GM12878 (cell line): ENCODE results near the gene ABCC9. TPM values are rescaled to one million over a fixed set of nuclear protein-coding genes. Genes with fewer than 3 reads are reported as not detected.

Source experiments
- ATAC-seq: fragments of 200-7000 bp; cut with Tn5 transposase; 3 replicates; pipeline ENCODE4 v1.9.1; 2020; ENCODE audit warnings: mild to moderate bottlenecking, moderate library complexity
- BruUV-seq: library from RNA; stranded (reverse); fragments of 400-500 nt; replicated peaks from 2 replicates; lab custom pipeline; 2021; lab: Mats Ljungman, UMichigan
- CTCF ChIA-PET: fragments of 300-600 bp; sonication (Branson Sonifier 250); formaldehyde crosslinking; extraction: SDS; loops from one replicate; lab custom pipeline; 2021; ENCODE audit warnings: inconsistent platforms; lab: Yijun Ruan, JAX
- POLR2A ChIA-PET: fragments of 350-600 bp; formaldehyde crosslinking; extraction: SDS; loops from one replicate; lab custom pipeline; 2021; ENCODE audit warnings: inconsistent platforms; lab: Charles Lee
- RAD21 ChIA-PET: fragments of 300-600 bp; sonication (Branson Sonifier 250); formaldehyde crosslinking; loops from one replicate; lab custom pipeline; 2023; ENCODE audit warnings: antibody characterized with exemption; ENCODE audit not compliant: unreplicated experiment; lab: Charles Lee
- SMC1A ChIA-PET: fragments of 300-600 bp; sonication (Branson Sonifier 250); formaldehyde crosslinking; loops from one replicate; lab custom pipeline; 2023; ENCODE audit not compliant: unreplicated experiment, uncharacterized antibody; lab: Charles Lee
- DNase-seq: peaks from one replicate; pipeline ENCODE4 v3.0.0-alpha.2; 2011; ENCODE audit warnings: low read depth, low spot score
- FAIRE-seq: peaks from 3 replicates; lab custom pipeline; 2011; peaks lifted over from hg19 to GRCh38; lab: Jason Lieb, UNC
- H2AFZ ChIP-seq: 2 replicates; pipeline ENCODE4 v1.6.0; 2011; ENCODE audit warnings: low read depth, low read length, control low read depth; ENCODE audit not compliant: control insufficient read depth
- H3K27ac ChIP-seq: 2 replicates; pipeline ENCODE4 v1.5.1; 2011; ENCODE audit warnings: control low read depth; ENCODE audit not compliant: control insufficient read depth, insufficient read depth
- H3K27me3 ChIP-seq, 2 experiments: replicated peaks in 1 of 2; 2 replicates each; pipeline versions ENCODE4 v1.6.0 to v1.6.1; 2011; ENCODE audit warnings: low read length in 1 of 2; ENCODE audit not compliant: control insufficient read depth in 2 of 2, insufficient read depth in 2 of 2
- H3K36me3 ChIP-seq, 2 experiments: 2 replicates each; pipeline ENCODE4 v1.5.1; 2011; ENCODE audit warnings: low read length in 1 of 2; ENCODE audit not compliant: control insufficient read depth in 2 of 2, insufficient read depth in 2 of 2
- H3K4me1 ChIP-seq: 2 replicates; pipeline ENCODE4 v1.6.1; 2011; ENCODE audit warnings: mild to moderate bottlenecking, low read length, moderate library complexity, mixed read lengths; ENCODE audit not compliant: control insufficient read depth, insufficient read depth
- H3K4me2 ChIP-seq: 2 replicates; pipeline ENCODE4 v1.6.0; 2011; ENCODE audit warnings: control low read depth; ENCODE audit not compliant: control insufficient read depth, insufficient read depth
- H3K4me3 ChIP-seq: fragments of 200-600 bp; sonication (generic); 2 replicates; pipeline ENCODE4 v1.5.1; 2016
- H3K79me2 ChIP-seq: 2 replicates; pipeline ENCODE4 v1.6.0; 2011; ENCODE audit warnings: low read length; ENCODE audit not compliant: control insufficient read depth, insufficient read depth
- H3K9ac ChIP-seq: 2 replicates; pipeline ENCODE4 v1.8.0; 2011; ENCODE audit warnings: low read length, control low read depth, mixed read lengths; ENCODE audit not compliant: control insufficient read depth, insufficient read depth
- H3K9me3 ChIP-seq: replicated peaks from 3 replicates; pipeline ENCODE4 v1.5.1; 2011; ENCODE audit warnings: mild to moderate bottlenecking, low read length; ENCODE audit not compliant: control insufficient read depth, insufficient read depth
- H4K20me1 ChIP-seq: 2 replicates; pipeline ENCODE4 v1.6.0; 2011; ENCODE audit not compliant: control insufficient read depth, insufficient read depth
- CHD2 ChIP-seq: IDR thresholded peaks from 2 replicates; pipeline ENCODE4 v1.6.1; 2011; ENCODE audit warnings: low read depth, low read length, improper control_type of control experiment, borderline replicate concordance
- ELK1 ChIP-seq: IDR thresholded peaks from 2 replicates; pipeline ENCODE4 v1.6.1; 2012; ENCODE audit warnings: low read depth, low read length, improper control_type of control experiment
- ETV6 ChIP-seq, 2 experiments: fragments of 450-650 bp in 1 of 2; IDR thresholded peaks in 1 of 2; conservative IDR thresholded peaks in 1 of 2; 2 replicates each; pipeline ENCODE4 v1.6.1; 2014; ENCODE audit warnings: antibody characterized with exemption in 1 of 2, borderline replicate concordance in 1 of 2, low read depth in 1 of 2, mild to moderate bottlenecking in 1 of 2, moderate library complexity in 1 of 2
- GABPA ChIP-seq: IDR thresholded peaks from 2 replicates; pipeline ENCODE4 v1.6.1; 2014; ENCODE audit warnings: antibody characterized with exemption, low read depth, mild to moderate bottlenecking, inconsistent platforms
- HDAC2 ChIP-seq: fragments of 200-600 bp; sonication (generic); IDR thresholded peaks from 2 replicates; pipeline ENCODE4 v1.6.1; 2017
- IRF5 ChIP-seq: fragments of 450-650 bp; IDR thresholded peaks from 2 replicates; pipeline ENCODE4 v1.6.1; 2017; ENCODE audit warnings: borderline replicate concordance
- JUND ChIP-seq: IDR thresholded peaks from 2 replicates; pipeline ENCODE4 v1.6.1; 2012; ENCODE audit warnings: low read depth, mild to moderate bottlenecking, low read length, improper control_type of control experiment, moderate library complexity
- NFXL1 ChIP-seq: fragments of 450-650 bp; IDR thresholded peaks from 2 replicates; pipeline ENCODE4 v1.6.1; 2017; ENCODE audit warnings: antibody characterized with exemption, mild to moderate bottlenecking, borderline replicate concordance
- NR2F1 ChIP-seq: fragments of 450-650 bp; conservative IDR thresholded peaks from 2 replicates; pipeline ENCODE4 v1.6.1; 2017; ENCODE audit warnings: mild to moderate bottlenecking
- PAX8 ChIP-seq: fragments of 450-650 bp; IDR thresholded peaks from 2 replicates; pipeline ENCODE4 v1.6.1; 2017; ENCODE audit warnings: mild to moderate bottlenecking, moderate library complexity
- SKIL ChIP-seq: fragments of 450-650 bp; IDR thresholded peaks from 2 replicates; pipeline ENCODE4 v1.6.1; 2017; ENCODE audit warnings: mild to moderate bottlenecking, low read depth, inconsistent platforms; ENCODE audit not compliant: poor library complexity, severe bottlenecking
- USF2 ChIP-seq: IDR thresholded peaks from 2 replicates; pipeline ENCODE4 v1.6.1; 2011; ENCODE audit warnings: low read depth, low read length, improper control_type of control experiment, borderline replicate concordance
- WGBS: methylation state at CpG from one replicate; pipeline ENCODE4 v1.1.6; 2016; ENCODE audit warnings: low lambda C conversion rate; ENCODE audit not compliant: insufficient replicate concordance, insufficient coverage; ENCODE audit errors: missing lambda C conversion rate; 5-methylcytosine and 5-hydroxymethylcytosine counted together
- in situ Hi-C: fragments of 300-500 bp; cut with MboI; formaldehyde crosslinking; loops from 9 replicates; pipeline ENCODE4 v1.14.3; 2018; ENCODE audit warnings: mixed read lengths
- intact Hi-C: fragments of 100-400 bp; cut with micrococcal nuclease; formaldehyde crosslinking; loops from one replicate; pipeline ENCODE4 v1.14.2; 2022; ENCODE audit not compliant: unreplicated experiment
- polyA plus RNA-seq, 11 experiments: library from polyadenylated mRNA; depleted of rRNA in 4 of 11; unstranded in 6 of 11; stranded (reverse) in 5 of 11; fragments of >200 nt; fragmentation: Nextera tagmentation in 4 of 11; fragmentation: Illumina TruSeq in 1 of 11; extraction: Ambion mirVana in 4 of 11; extraction: Trizol in 1 of 11; gene quantifications; 1 replicate in 1 of 11; 2 replicates in 10 of 11; pipeline versions ENCODE4 v1.2.1 to v1.2.3, GENCODE V29; 2011 to 2016; ENCODE audit warnings: inconsistent platforms in 2 of 11, missing spikeins in 2 of 11, low read depth in 1 of 11
- total RNA-seq, 4 experiments: library from RNA; depleted of rRNA in 3 of 4; stranded (reverse); fragments of >200 nt in 3 of 4; fragmentation: Illumina TruSeq in 1 of 4; extraction: Trizol in 1 of 4; gene quantifications; 2 replicates each; pipeline versions ENCODE4 v1.2.1 to v1.2.3, GENCODE V29; 2013 to 2021

The ABCC9 gene
- total and polyA plus RNA-seq, 10 of the 15 experiments (the other 5 are each of a cell fraction or from before 2014, with no cell fraction given) = under 0.01 to 0.10 (median 0.04) TPM; not detected in 2

- H4K20me1 ChIP-seq = no peaks in the 10 kb centered on the region
- H3K27ac ChIP-seq = no peak overlapping the region
- no TSS peak for BruUV-seq
- no peak overlapping the region for H3K4me2 ChIP-seq
- no peaks in the 10 kb centered on the region for H3K4me1 ChIP-seq
- in situ Hi-C loops (no loop called here), intact Hi-C loops (no loop called here)
- ChIA-PET POLR2A (no interaction called here), CTCF (no interaction called here), RAD21 (no interaction called here), SMC1A (interaction anchor here (0.5 kb wide), 1 partner anchor 945 kb away, joined by 4 read pairs; no protein-coding TSS in a partner anchor)
- FAIRE-seq (no peak), DNase-seq (no peak), ATAC-seq (no peak)
- no peak overlapping the region for H3K4me3 ChIP-seq
- no peaks in the 10 kb centered on the region for H3K36me3 ChIP-seq
- H3K9me3 ChIP-seq = no peaks in the 10 kb centered on the region
- TF ChIP-seq JUND (no peak), ETV6 (conservative IDR thresholded peaks at IDR 0.05 in 1 of 2, IDR thresholded peaks at IDR 0.05 in 1 of 2; ENCODE audit: borderline replicate concordance in 1 of 2, low read depth in 1 of 2) (no peak), NR2F1 (no peak), NFXL1 (no peak), IRF5 (no peak), GABPA (no peak)
- no peak overlapping the region for H2AFZ ChIP-seq
- no peak overlapping the region for H3K9ac ChIP-seq
- 57% methylated on average over 4 of the region's 4 CpGs for WGBS
- H3K79me2 ChIP-seq = no peaks in the 10 kb centered on the region
- no peaks in the 10 kb centered on the region for H3K27me3 ChIP-seq
Observed at GRCh38 chr12:21756699-21757098, 184.5 kb downstream of the ABCC9 start.

GRCh38 chr12:21751517-21751916 is 189.7 kb downstream of the ABCC9 start:
- intact Hi-C loops = no loop called here
- TF ChIP-seq GABPA = no peak
- TF ChIP-seq SKIL = no peak
- no peak for TF ChIP-seq PAX8
- no peak for TF ChIP-seq CHD2
- TF ChIP-seq HDAC2 = no peak
- TF ChIP-seq USF2 = no peak
- no peak for TF ChIP-seq ELK1

More at GRCh38 chr12:21751517-21751916, 189.7 kb downstream of the ABCC9 start:
- H3K9ac ChIP-seq = no peak overlapping the region
- no peak for ATAC-seq
- H3K9me3 ChIP-seq = no peaks in the 10 kb centered on the region
- BruUV-seq = no TSS peak
- H3K27ac ChIP-seq = no peak overlapping the region
- no peak overlapping the region for H3K4me2 ChIP-seq
- WGBS = 19% methylated on average over 4 of the region's 4 CpGs
- no peak overlapping the region for H3K4me3 ChIP-seq
- DNase-seq = no peak
- no peak for FAIRE-seq
- POLR2A ChIA-PET = no interaction called here
- H4K20me1 ChIP-seq = no peaks in the 10 kb centered on the region
- H3K4me1 ChIP-seq = no peaks in the 10 kb centered on the region
- H3K27me3 ChIP-seq = no peaks in the 10 kb centered on the region
- H3K79me2 ChIP-seq = no peaks in the 10 kb centered on the region
- no peaks in the 10 kb centered on the region for H3K36me3 ChIP-seq
- H2AFZ ChIP-seq = no peak overlapping the region
- RAD21 ChIA-PET = no interaction called here
- SMC1A ChIA-PET = no interaction called here
- CTCF ChIA-PET = interaction anchor here (2.0 kb wide), 1 partner anchor 54 kb away, joined by 5 read pairs; no protein-coding TSS in a partner anchor
- in situ Hi-C loops = no loop called here
